Activated naive CD4-positive, alpha-beta T cell treated with anti-CD3 and anti-CD28 coated beads for 36 hours (primary cell): ENCODE data around the gene GABRR3. TPM values are rescaled to one million over a fixed set of nuclear protein-coding genes. Genes with fewer than 3 reads are reported as not detected.

ENCODE experiments used
- CTCF ChIA-PET: fragments of 350-600 bp; sonication (Branson Sonifier 250); formaldehyde crosslinking; loops from one replicate; lab custom pipeline; 2021; ENCODE audit warnings: antibody characterized with exemption; lab: Charles Lee
- DNase-seq: peaks from one replicate; pipeline ENCODE4 v3.0.0-alpha.2; 2020
- H3K27ac Mint-ChIP-seq: one replicate; pipeline ENCODE4 v1.8.0; 2021; ENCODE audit warnings: mild to moderate bottlenecking, mixed read lengths
- H3K27me3 Mint-ChIP-seq: one replicate; pipeline ENCODE4 v1.8.0; 2021; ENCODE audit warnings: low read depth, mixed read lengths
- H3K36me3 Mint-ChIP-seq: one replicate; pipeline ENCODE4 v1.8.0; 2021; ENCODE audit warnings: low read depth, mixed read lengths
- H3K4me1 Mint-ChIP-seq: one replicate; pipeline ENCODE4 v1.8.0; 2021; ENCODE audit warnings: low read depth, mixed read lengths
- H3K4me3 Mint-ChIP-seq: one replicate; pipeline ENCODE4 v1.8.0; 2021; ENCODE audit warnings: mild to moderate bottlenecking, moderate library complexity, mixed read lengths
- H3K9me3 Mint-ChIP-seq: one replicate; pipeline ENCODE4 v1.8.0; 2021; ENCODE audit warnings: mixed read lengths
- intact Hi-C: fragments of 100-400 bp; cut with micrococcal nuclease; formaldehyde crosslinking; loops from one replicate; pipeline ENCODE4 v1.15.1; 2023
- total RNA-seq, 2 experiments: library from RNA; stranded (reverse); gene quantifications; one replicate each; pipeline ENCODE4 v1.2.3, GENCODE V29; 2021

Gene GABRR3
- total RNA-seq, 2 experiments from 2014 or later: not detected

DNA sequence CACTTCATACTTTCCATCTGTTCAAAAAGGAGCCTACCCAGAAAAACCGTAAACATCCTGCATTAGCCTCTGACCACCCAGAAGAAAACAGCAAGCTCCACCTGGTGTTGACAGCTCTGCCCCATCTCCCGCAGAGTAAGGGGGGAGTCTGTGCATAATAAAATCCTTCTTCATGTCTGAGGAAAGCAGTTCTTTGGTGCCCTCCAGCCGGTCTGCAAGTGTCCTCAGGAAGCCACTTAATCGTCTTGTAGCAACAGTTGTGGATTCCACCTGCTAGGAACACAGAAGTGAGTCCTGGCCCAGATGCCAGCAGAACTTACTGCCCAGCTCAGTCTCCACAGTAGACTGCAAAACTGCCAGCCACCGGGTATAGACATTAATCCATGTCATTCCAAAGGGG, 85.4 kb downstream of the GABRR3 start:
- Mint-ChIP-seq H3K27me3 (no peaks in the 10 kb centered on the region), H3K27ac (no peak overlapping the region), H3K4me1 (no peaks in the 10 kb centered on the region), H3K4me3 (no peak overlapping the region), H3K9me3 (no peaks in the 10 kb centered on the region), H3K36me3 (peaks cover 68% of the 10 kb centered on the region)
- CTCF ChIA-PET: interaction anchor here (1.2 kb wide), 1 partner anchor 9 kb away, joined by 3 read pairs; no protein-coding TSS in a partner anchor
- intact Hi-C loops: no loop called here
- no peak for DNase-seq

DNA sequence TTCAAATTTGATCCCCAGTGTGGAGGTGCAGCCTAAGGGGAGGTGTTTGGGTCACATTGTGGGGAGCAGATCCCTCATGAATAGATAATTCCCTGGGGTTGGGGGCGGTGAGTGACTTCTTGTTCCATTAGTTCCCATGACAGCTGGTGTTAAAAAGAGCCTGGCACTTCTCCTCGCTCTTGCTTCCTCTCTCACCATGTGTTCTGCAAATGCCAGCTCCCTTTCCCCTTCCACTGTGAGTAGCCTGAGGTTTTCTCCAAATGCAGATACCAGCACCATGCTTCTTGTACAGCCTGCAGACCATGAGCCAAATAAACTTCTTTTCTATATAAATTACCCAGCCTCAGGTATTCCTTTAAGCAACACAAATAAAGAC, 86.0 kb downstream of the GABRR3 start:
- Mint-ChIP-seq H3K27me3 (no peaks in the 10 kb centered on the region), H3K36me3 (peaks cover 65% of the 10 kb centered on the region), H3K4me1 (no peaks in the 10 kb centered on the region), H3K4me3 (no peak overlapping the region), H3K27ac (no peak overlapping the region), H3K9me3 (no peaks in the 10 kb centered on the region)
- CTCF ChIA-PET: interaction anchor here (1.2 kb wide), 1 partner anchor 8 kb away, joined by 3 read pairs; no protein-coding TSS in a partner anchor
- intact Hi-C loops: no loop called here
- DNase-seq: no peak

DNA sequence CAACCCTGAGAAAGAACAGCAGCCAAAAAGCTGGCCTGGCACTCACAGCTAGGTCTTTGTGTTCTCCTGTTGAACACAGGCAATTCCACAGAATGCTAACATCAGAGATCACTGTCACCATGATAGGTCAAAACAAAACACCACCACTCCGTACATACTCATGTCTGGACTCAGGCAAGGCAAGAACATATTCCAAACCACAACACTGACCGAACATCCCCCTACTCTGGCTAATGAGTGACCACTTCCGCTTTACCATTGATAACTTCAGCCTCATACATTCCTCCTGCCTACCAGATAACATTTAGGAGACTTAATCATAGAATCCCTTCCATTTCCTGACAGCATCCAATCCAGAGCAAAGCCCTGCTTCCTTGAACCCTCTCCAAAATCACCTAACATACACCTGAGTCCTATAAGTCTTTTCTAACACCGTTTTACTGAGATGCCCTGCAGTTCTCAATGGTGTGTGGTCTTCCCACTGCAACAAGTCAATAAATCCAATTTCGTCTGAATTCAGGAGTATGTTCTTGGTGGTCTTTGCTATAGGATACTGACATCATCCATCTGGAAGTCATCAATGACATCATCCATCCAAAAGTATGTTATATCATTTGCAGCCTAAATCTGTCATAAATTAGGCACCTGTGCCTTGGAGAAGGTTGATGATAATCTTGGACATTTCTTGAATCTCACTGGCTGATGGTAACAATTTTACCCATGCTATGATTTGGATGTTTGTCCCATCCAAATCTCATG, 86.6 kb downstream of the GABRR3 start:
- peaks cover 67% of the 10 kb centered on the region for H3K36me3 Mint-ChIP-seq
- intact Hi-C loops: no loop called here
- no peak overlapping the region for H3K4me3 Mint-ChIP-seq
- no peaks in the 10 kb centered on the region for H3K27me3 Mint-ChIP-seq
- no peak for DNase-seq
- CTCF ChIA-PET: no interaction called here
- H3K9me3 Mint-ChIP-seq: no peaks in the 10 kb centered on the region
- no peaks in the 10 kb centered on the region for H3K4me1 Mint-ChIP-seq
- no peak overlapping the region for H3K27ac Mint-ChIP-seq

DNA sequence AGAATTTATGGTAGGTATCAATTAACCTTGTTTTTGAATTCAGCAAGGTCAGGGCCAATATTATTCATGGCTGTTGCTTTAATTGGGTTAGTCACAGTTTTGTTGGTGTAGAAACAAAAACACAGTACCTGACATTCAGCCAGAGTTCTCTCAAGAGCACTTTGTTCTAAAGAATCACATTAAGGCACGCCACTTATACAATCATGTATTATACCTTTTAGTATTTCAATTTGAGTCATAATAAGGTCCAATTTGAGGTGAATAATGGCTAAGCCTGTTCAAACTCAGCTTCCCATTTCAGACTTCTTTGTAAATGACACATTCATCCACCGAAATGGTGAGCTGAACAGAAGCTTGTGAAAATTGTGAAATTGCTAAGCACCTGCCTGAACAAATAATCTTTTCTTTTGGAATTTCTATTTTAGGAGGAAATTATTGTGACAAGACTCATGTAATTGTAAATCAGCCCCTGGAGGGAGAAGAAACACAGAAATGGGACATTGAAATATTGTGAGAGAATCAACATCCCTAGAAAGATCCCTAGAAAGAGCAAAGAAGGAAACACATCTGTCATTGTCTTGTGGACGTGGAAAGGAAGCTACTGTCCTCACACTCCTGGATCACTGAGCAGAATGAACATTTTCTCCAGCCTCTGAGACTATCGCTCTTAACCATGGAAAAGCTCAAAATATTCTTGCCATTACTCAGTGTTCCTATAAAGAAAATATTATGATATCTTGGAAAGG, 92.1 kb downstream of the GABRR3 start:
- no peaks in the 10 kb centered on the region for H3K9me3 Mint-ChIP-seq
- H3K27me3 Mint-ChIP-seq: no peaks in the 10 kb centered on the region
- peaks cover 8% of the 10 kb centered on the region for H3K4me1 Mint-ChIP-seq
- CTCF ChIA-PET: interaction anchor here (0.8 to 1.5 kb wide), 2 partner anchors 28 to 148 kb away, joined by 3 read pairs; no protein-coding TSS in a partner anchor
- H3K27ac Mint-ChIP-seq: no peak overlapping the region
- H3K4me3 Mint-ChIP-seq: no peak overlapping the region
- H3K36me3 Mint-ChIP-seq: peaks cover 36% of the 10 kb centered on the region
- intact Hi-C loops: loop anchor here (5.0 kb wide), 1 partner anchor 1186 kb away; no protein-coding TSS in a partner anchor
- no peak for DNase-seq

DNA sequence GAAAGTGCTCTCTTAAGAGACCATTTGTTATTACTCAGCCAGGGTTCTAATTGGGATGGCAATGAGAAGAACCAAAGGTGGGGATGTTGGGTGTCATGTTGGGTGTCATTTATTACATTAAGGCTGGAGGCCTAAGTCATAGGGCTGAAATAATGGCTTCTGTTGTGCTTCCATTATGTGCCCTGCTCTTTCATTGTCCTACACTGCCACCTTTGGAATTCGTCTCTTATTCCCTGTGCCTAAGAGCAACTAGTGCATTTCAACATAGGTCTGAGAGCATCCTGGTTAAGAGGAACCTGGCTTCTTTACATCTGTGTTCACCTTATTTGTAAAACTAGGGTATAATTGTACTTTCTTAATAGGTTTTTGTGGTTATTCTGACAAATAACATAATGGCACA, 95.1 kb downstream of the GABRR3 start:
- intact Hi-C loops: loop anchor here (1.0 to 5.0 kb wide), 2 partner anchors 147 to 1183 kb away; no protein-coding TSS in a partner anchor
- CTCF ChIA-PET: no interaction called here
- Mint-ChIP-seq H3K36me3 (peaks cover 27% of the 10 kb centered on the region), H3K27ac (no peak overlapping the region), H3K4me1 (peaks cover 17% of the 10 kb centered on the region), H3K9me3 (no peaks in the 10 kb centered on the region), H3K27me3 (no peaks in the 10 kb centered on the region), H3K4me3 (no peak overlapping the region)
- no peak for DNase-seq

DNA sequence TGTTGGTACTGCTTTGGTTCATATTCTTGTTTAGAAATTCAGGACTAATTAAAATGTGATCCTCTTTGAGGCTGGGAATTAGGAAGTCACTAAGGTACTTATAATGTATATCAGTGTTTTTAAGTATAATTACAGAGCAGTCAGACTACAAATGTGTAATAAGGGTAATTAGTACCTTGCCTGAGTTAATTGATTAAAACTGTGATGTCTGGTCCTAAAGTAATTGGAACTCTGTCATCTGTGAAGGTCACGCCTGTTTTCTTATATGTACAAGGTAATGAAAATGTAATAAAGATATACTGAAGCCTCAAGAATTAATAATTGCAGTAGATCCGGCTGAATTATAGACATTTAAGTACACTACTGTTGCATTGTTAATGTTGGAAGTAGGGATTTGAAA, 95.7 kb downstream of the GABRR3 start:
- DNase-seq: no peak
- peaks cover 27% of the 10 kb centered on the region for H3K36me3 Mint-ChIP-seq
- no peaks in the 10 kb centered on the region for H3K9me3 Mint-ChIP-seq
- H3K27me3 Mint-ChIP-seq: no peaks in the 10 kb centered on the region
- CTCF ChIA-PET: no interaction called here
- no peak overlapping the region for H3K27ac Mint-ChIP-seq
- H3K4me3 Mint-ChIP-seq: no peak overlapping the region
- H3K4me1 Mint-ChIP-seq: peaks cover 21% of the 10 kb centered on the region
- intact Hi-C loops: no loop called here

DNA sequence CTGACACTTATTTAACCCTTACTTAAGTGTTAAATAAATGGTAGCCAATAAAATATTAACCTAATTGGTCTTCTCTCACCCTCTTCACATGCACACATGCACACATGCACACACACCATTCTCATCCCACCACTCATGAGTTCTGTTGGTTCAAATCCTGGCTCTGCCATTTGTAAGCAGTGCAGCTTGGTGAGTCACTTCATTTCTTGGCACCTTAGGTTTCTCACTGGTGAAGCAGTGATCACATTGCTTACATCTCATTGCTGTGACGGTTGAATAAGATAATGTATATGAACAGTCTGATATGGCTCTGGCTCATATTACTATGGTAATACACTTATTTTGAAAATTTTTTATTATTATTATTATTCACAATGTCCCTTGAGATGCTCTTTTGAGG, 96.7 kb downstream of the GABRR3 start:
- intact Hi-C loops: no loop called here
- H3K27me3 Mint-ChIP-seq: no peaks in the 10 kb centered on the region
- H3K27ac Mint-ChIP-seq: no peak overlapping the region
- H3K36me3 Mint-ChIP-seq: peaks cover 21% of the 10 kb centered on the region
- DNase-seq: no peak
- no peak overlapping the region for H3K4me3 Mint-ChIP-seq
- CTCF ChIA-PET: no interaction called here
- no peaks in the 10 kb centered on the region for H3K9me3 Mint-ChIP-seq
- peaks cover 21% of the 10 kb centered on the region for H3K4me1 Mint-ChIP-seq

DNA sequence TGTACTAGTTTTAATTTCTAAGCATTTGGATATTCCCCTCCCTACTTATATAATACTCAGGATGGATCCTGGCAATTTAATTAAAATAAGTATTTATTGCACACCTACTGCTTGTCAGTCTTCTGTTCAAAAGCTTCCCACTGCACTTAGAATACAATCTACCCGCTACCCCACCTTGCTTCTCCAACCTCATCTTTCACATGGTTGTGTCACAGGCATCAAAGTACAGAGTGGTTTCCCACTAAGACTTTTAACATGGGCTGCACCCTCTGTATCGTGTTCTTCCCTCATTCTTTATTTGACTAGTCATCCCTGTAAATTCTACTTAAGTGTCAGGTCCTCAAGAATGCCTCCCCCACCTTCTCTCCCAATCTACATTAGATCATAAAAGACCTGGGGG, 97.9 kb downstream of the GABRR3 start:
- Mint-ChIP-seq H3K9me3 (no peaks in the 10 kb centered on the region), H3K4me3 (no peak overlapping the region), H3K27me3 (no peaks in the 10 kb centered on the region), H3K36me3 (peaks cover 18% of the 10 kb centered on the region), H3K4me1 (peaks cover 15% of the 10 kb centered on the region), H3K27ac (no peak overlapping the region)
- CTCF ChIA-PET: no interaction called here
- DNase-seq: no peak
- intact Hi-C loops: no loop called here

DNA sequence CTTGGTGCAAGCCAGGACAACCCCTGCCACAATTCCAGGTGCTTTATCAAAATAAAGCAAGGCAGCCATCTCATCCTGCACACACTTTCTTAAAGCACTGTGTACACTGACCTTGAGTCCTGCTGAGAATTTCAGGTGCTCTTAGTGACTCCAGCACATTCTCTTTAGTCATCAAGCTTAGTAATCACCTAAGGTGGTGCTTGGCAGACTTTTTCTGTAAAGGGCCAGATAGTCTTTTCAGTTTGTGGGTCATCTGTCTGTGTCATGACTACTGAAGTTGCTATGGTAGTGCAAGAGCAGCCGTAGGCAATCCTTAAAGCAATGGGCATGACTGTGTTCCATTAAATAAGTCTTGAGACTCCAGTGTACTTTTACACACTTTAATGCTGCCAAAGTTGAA, 99.3 kb downstream of the GABRR3 start:
- intact Hi-C loops: no loop called here

More for the DNA sequence above, 99.3 kb downstream of the GABRR3 start:
- Mint-ChIP-seq H3K27me3 (no peaks in the 10 kb centered on the region), H3K9me3 (no peaks in the 10 kb centered on the region), H3K4me1 (peaks cover 15% of the 10 kb centered on the region), H3K27ac (no peak overlapping the region), H3K36me3 (peaks cover 19% of the 10 kb centered on the region), H3K4me3 (no peak overlapping the region)
- CTCF ChIA-PET: interaction anchor here (0.6 to 1.3 kb wide), 2 partner anchors 78 to 115 kb away, joined by 3 to 4 read pairs; no protein-coding TSS in a partner anchor
- no peak for DNase-seq

Other genes starting within 250 kb of the GABRR3 start
- gene CRYBG3, start 213.3 kb downstream of the GABRR3 start, total RNA-seq: 1 to 10 TPM; 1.3 to 1.7 TPM
- gene RIOX2, start 62.9 kb downstream of the GABRR3 start, total RNA-seq: 10 to 100 TPM; 26.3 to 32.6 TPM
- not detected for gene OR5AC2, start 51.9 kb upstream of the GABRR3 start, total RNA-seq
- gene OR5H1, start 95.4 kb upstream of the GABRR3 start, total RNA-seq: not detected
- gene OR5H14, start 112.2 kb upstream of the GABRR3 start, total RNA-seq: not detected
- not detected for gene OR5H15, start 131.4 kb upstream of the GABRR3 start, total RNA-seq
- not detected for gene OR5H6, start 228.9 kb upstream of the GABRR3 start, total RNA-seq
- not detected for gene OR5H2, start 247.2 kb upstream of the GABRR3 start, total RNA-seq